HepG2 (cell line): ENCODE measurements around the gene HILPDA. TPM values are rescaled to one million over a fixed set of nuclear protein-coding genes. Genes with fewer than 3 reads are reported as not detected.

Source experiments
- BCL3 ChIP-seq: sonication (generic); formaldehyde crosslinking; IDR thresholded peaks from 2 replicates; pipeline ENCODE4 v1.5.1; 2020; ENCODE audit warnings: mild to moderate bottlenecking, missing genetic modification reagents, moderate library complexity
- CREB1 ChIP-seq, 2 experiments: fragments of 450-650 bp in 1 of 2; IDR thresholded peaks; 2 replicates each; pipeline ENCODE4 v1.6.1; 2016 to 2017; ENCODE audit warnings: control low read depth in 1 of 2, mild to moderate bottlenecking in 1 of 2, missing compliant biosample characterization in 1 of 2, missing genetic modification characterization in 1 of 2
- GATAD1 ChIP-seq: IDR thresholded peaks from 2 replicates; pipeline ENCODE4 v1.6.1; 2016; ENCODE audit warnings: missing genetic modification reagents, missing compliant biosample characterization
- HBP1 ChIP-seq: IDR thresholded peaks from 2 replicates; pipeline ENCODE4 v1.6.1; 2016; ENCODE audit warnings: low read depth, control low read depth
- HDAC2 ChIP-seq: sonication (generic); formaldehyde crosslinking; IDR thresholded peaks from 2 replicates; pipeline ENCODE4 v1.4.0; 2020; ENCODE audit warnings: missing genetic modification reagents
- KAT8 ChIP-seq: IDR thresholded peaks from 2 replicates; pipeline ENCODE4 v1.6.1; 2016; ENCODE audit warnings: missing genetic modification reagents, missing compliant biosample characterization
- MED8 ChIP-seq: sonication (generic); formaldehyde crosslinking; IDR thresholded peaks from 2 replicates; pipeline ENCODE4 v1.8.1; 2023; ENCODE audit warnings: mild to moderate bottlenecking, missing genetic modification reagents; ENCODE audit not compliant: insufficient replicate concordance
- MIER3 ChIP-seq: IDR thresholded peaks from 2 replicates; pipeline ENCODE4 v1.6.1; 2016; ENCODE audit warnings: missing compliant biosample characterization, borderline replicate concordance
- MYPOP ChIP-seq: sonication (generic); formaldehyde crosslinking; IDR thresholded peaks from 2 replicates; pipeline ENCODE4 v1.8.1; 2023; ENCODE audit warnings: mild to moderate bottlenecking, moderate library complexity, missing genetic modification reagents
- RBM39 ChIP-seq: fragments of 200-400 bp; formaldehyde crosslinking; IDR thresholded peaks from one replicate; pipeline ENCODE4 v1.6.1; 2018; ENCODE audit warnings: antibody characterized with exemption, mild to moderate bottlenecking, low read depth, low read length; ENCODE audit not compliant: poor library complexity, severe bottlenecking
- SP5 ChIP-seq: IDR thresholded peaks from 2 replicates; pipeline ENCODE4 v1.6.1; 2016; ENCODE audit warnings: low read depth, borderline replicate concordance
- TAF1 ChIP-seq: sonication (generic); formaldehyde crosslinking; IDR thresholded peaks from 2 replicates; pipeline ENCODE4 v1.4.0; 2020; ENCODE audit warnings: missing genetic modification reagents
- ZNF317 ChIP-seq: sonication (generic); formaldehyde crosslinking; IDR thresholded peaks from 2 replicates; pipeline ENCODE4 v1.5.0; 2020; ENCODE audit warnings: mild to moderate bottlenecking, missing genetic modification reagents
- ZNF335 ChIP-seq: sonication (generic); formaldehyde crosslinking; IDR thresholded peaks from 2 replicates; pipeline ENCODE4 v1.4.0; 2020; ENCODE audit warnings: missing genetic modification reagents
- ZNF547 ChIP-seq: sonication (generic); formaldehyde crosslinking; IDR thresholded peaks from 2 replicates; pipeline ENCODE4 v1.5.1; 2020; ENCODE audit warnings: mild to moderate bottlenecking, missing genetic modification reagents
- ZNF639 ChIP-seq: conservative IDR thresholded peaks from 2 replicates; pipeline ENCODE4 v1.6.1; 2018; ENCODE audit warnings: missing genetic modification reagents
- ZSCAN21 ChIP-seq: sonication (generic); formaldehyde crosslinking; IDR thresholded peaks from 2 replicates; pipeline ENCODE4 v1.8.0; 2022; ENCODE audit warnings: mild to moderate bottlenecking, missing genetic modification reagents, moderate library complexity, borderline replicate concordance
- ZSCAN31 ChIP-seq: sonication (generic); formaldehyde crosslinking; IDR thresholded peaks from 2 replicates; pipeline ENCODE4 v1.5.0; 2020; ENCODE audit warnings: low read depth, mild to moderate bottlenecking, missing genetic modification reagents
- polyA plus RNA-seq, 8 experiments: library from polyadenylated mRNA; depleted of rRNA in 3 of 8; stranded (reverse) in 7 of 8; unstranded in 1 of 8; fragments of >200 nt; fragmentation: Illumina TruSeq in 4 of 8; extraction: Trizol in 4 of 8; gene quantifications; 2 replicates each; pipeline versions ENCODE4 v1.2.1 to v1.2.3, GENCODE V29; 2011 to 2016; ENCODE audit warnings: low read depth in 4 of 8, missing spikeins in 1 of 8, mixed read lengths in 1 of 8; ENCODE audit not compliant: insufficient read depth in 1 of 8
- total RNA-seq, 5 experiments: library from RNA; depleted of rRNA; stranded (reverse); fragments of >200 nt; fragmentation: Illumina TruSeq; extraction: Trizol; gene quantifications; 2 replicates each; pipeline ENCODE4 v1.2.3, GENCODE V29; 2016; ENCODE audit warnings: low read depth in 1 of 5

The HILPDA gene
- total and polyA plus RNA-seq, 2 of the 13 experiments (the other 11 are each of a cell fraction or from before 2014, with no cell fraction given), result 11.1 to 44.0 TPM

- TF ChIP-seq HBP1 (CRISPR knock-in tag) (peak; percentile 80), HDAC2 (CRISPR knock-in tag) (peak; percentile 58; the same call in 1 of the 2 replicates), ZSCAN21 (CRISPR knock-in tag) (peak; percentile 72; the same call in 1 of the 2 replicates), MIER3 (peak; percentile 74; the same call in 1 of the 2 replicates), RBM39 (peak; percentile 61), ZNF547 (peak; percentile 56; the same call in 1 of the 2 replicates), ZNF317 (CRISPR knock-in tag) (peak; percentile 49; the same call in 1 of the 2 replicates), SP5 (CRISPR knock-in tag) (peak; percentile 89), ZNF335 (CRISPR knock-in tag) (0 out of 2 replicates have a peak, but pooled peaks have one; percentile 35), BCL3 (CRISPR knock-in tag) (0 out of 2 replicates have a peak, but pooled peaks have one; percentile 22), KAT8 (peak; percentile 95), CREB1 (IDR thresholded peaks at IDR 0.05) (peak; percentile 41; the same call in 1 of the 2 replicates), CREB1 (CRISPR knock-in tag; IDR thresholded peaks at IDR 0.05) (peak; percentile 90), ZNF639 (CRISPR knock-in tag) (peak; percentile 42; the same call in 1 of the 2 replicates), TAF1 (CRISPR knock-in tag) (peak; percentile 79; the same call in 1 of the 2 replicates), MED8 (CRISPR knock-in tag) (peak; percentile 70), MYPOP (CRISPR knock-in tag) (peak; percentile 57; the same call in 1 of the 2 replicates), GATAD1 (CRISPR knock-in tag) (peak; percentile 98), ZSCAN31 (peak; percentile 56)
These were observed 21.0 kb downstream of the HILPDA start, which contains the start of gene METTL2B (continued) for GRCh38 chr7:128476402-128477335.
